ENCODE measurements around the gene TOX2.
"Not testable (repeated sequence)": the region's sequence is repeated elsewhere in the genome, so short reads cannot be mapped to it uniquely, and the experiment has no call there.

The TOX2 gene

DNA sequence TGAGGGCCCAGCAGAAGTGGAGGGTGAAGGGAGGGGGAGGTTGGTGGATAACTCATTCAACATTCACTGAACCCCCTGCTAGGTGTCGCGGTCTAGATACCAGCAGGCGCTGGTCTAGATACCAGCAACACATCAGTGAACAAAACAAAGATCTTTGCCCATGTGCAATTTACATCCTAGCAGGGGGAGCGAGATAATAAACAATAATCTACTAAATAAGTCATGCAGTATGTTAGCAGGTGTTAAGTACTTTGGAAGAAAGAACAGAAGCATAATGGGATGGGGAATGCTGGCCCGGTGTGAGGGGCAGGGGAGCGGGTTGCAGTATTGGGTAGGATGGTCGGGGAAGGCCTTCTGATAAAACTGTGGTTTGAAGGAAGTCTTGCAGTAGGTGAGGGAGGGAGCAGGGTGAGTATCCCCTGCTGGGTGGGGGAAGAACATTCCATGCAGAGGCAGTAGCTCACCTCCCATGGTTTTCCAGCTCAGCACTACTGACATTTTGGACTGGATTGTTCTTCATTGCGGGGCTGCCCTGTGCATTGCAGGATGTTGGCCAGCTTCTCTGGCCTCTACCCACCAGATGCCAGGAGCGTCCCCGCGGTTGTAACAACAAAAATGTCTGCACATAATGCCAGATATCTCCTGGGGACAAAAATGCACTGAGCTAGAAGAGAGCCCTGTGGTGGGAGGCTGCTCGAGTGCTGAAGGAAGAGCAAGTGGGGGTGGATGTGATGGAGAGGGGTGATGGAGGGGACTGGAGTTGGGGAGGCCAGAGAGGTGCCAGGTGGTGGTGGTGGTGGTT lies 117.3 kb downstream of the TOX2 start:
- DNase-seq (ENCODE audit: low read depth), result no peak

DNA sequence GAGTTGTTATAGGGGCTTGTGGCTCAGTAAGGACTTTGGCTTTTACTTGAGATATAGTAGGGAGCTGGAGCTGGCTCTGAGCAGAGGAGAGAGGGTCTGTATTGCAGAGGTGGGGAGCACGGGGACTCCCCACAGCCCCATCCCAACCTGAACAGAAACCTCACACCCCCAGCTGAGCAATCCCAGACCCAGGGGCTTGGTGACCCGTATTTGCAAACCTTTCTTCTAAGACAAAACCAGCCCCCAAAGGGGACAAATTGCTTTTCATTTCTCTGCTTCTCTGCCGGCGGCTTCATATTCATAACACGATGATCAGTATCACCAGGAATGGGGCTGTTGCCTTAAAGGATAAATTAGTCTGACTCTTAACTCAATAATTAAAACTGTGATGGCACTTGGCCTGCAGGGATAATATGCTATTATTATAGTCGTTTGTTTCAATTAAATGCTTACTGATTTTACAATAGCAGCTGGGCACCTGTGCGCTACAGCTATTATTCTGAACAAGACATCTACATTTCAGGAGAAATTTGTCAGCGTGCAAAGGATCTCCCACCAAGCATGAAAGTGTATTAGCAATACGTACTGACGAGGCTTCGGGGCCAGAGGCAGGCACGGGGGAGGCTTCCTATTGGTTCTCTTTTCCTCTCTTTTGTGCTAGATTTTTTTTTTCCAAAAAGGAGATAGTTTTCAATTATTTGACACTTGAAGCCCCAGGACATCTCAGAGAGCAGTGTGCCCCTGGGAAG lies 118.1 kb downstream of the TOX2 start:
- DNase-seq (ENCODE audit: low read depth), result no peak

DNA sequence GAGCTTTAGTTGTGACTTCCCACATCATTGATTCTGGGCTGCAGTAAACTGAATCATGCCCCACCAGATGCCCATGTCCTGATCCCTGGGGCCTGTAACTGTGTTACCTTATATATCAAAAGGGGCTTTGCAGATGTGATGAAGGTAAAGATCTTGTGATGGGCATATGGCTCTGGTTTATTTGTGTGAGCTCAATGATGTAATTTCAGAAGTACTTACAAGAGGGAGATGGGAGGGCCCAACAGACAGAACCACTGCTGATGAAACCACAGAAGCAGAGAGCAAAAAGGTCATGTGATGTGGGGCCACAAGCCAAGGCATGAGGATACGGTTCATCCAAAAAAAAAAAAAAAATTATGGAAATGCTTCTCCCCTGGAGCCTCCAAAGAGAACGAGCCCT lies 118.7 kb downstream of the TOX2 start:
- peak; percentile 44 for DNase-seq (ENCODE audit: low read depth)

DNA sequence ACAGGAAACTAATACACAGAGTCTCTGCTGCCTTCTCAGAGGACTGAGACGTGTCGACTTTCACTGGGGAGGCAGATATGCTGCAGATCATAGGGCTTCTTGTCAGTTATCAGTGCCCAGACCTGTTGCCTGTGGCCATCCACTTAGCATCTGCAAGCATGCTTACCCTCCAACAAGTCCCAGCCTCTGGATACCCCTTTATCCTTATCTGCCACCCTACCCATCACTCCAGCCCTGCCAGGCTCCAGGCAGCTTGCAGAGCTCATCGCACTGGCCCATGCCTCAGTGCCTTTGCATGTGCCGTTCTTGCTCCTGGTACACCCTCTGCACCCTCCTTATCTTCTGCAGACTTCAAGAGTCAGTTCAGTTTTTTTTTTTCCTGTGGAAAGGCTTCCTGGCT lies 119.2 kb downstream of the TOX2 start:
- DNase-seq (ENCODE audit: low read depth), result no peak

DNA sequence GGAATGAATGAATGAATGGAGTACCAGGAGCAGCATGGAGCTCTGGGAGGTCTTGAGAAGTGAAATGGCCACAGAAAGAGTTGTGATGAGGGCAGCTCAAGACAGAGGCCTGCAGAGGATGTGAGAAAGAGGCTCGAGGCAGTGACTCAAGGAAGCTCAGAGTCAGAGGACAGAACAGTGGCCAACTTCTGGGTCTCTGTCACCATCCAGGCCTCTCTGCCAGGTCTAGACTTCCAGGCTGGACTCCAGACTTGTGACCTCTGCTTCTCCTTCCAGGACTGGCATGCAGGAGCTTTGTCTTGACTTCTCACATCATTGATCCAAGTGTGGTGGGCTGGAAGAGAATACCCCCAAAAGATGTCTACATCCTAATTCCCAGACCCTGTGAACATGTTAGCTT lies 119.8 kb downstream of the TOX2 start:
- DNase-seq (ENCODE audit: low read depth), result no peak

DNA sequence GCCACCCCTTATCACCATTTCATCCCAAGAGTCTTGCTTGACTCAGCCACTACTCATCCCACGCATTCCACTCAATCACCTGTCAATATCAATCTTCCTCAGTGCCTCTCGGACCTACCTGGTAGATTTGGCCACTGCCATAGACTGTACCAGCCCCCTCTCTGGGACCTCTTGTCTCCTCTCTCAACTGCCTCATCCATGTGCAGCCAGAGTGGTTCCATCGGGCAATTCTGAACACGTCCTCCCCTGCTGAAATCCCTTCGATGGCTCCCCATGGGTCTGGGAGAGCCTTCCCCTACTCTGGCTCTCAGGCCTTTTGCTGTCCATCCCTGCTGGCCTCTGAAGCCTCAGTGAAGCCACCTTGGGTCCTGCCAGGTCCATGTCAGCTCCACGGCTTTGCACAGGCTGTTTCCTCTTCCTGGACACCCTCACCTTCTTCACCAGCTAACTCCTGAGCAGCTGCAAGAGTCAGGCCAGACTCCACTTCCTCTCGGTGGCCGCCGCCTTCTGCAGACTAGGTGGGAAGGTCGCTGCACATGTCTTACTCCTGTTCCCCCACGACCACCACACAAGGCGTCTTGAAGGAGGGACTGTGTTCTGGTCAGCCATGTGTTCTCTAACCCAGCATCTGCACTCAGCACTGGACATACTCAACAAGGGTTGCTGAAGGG lies 120.4 kb downstream of the TOX2 start:
- no peak for DNase-seq (ENCODE audit: low read depth)

DNA sequence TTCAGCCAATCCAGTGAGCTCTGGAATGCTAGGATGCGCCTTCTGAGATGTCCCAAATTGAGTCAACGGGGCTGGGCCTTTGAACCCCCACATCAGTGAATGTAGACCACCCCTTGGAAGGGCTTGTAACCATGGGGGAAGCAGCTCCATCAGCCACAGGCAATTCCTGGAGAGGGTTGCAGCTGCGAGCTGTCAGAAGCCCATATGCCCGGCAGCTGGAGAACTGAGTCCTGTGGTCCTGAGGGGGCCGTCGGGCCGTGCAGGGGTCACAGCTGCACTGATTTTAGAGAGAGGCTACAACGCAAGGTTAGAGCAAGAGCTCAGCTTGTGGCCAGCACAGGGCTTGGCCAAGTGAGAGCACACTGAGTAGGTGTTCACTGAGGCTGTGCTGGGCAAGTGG lies 121.3 kb downstream of the TOX2 start:
- no peak for DNase-seq (ENCODE audit: low read depth)

DNA sequence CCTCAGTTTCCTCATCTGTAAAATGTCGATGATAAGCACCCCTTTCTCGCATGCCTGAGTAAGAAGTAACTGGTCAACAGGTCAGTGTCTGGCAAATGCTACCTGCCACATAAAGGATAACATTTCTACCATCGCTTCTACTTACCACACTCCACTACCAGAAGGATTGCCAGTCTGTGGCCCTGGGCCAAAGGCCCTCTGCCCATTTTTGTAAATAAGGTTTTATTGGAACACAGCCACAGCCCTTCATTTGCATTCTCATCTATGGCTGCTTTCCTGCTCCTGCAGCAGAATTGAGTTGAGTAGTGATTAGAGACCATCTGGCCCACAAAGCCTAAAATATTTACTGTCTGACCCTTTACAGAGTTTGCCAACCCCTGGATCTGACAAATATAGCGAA lies 121.8 kb downstream of the TOX2 start:
- DNase-seq (ENCODE audit: low read depth), result no peak

DNA sequence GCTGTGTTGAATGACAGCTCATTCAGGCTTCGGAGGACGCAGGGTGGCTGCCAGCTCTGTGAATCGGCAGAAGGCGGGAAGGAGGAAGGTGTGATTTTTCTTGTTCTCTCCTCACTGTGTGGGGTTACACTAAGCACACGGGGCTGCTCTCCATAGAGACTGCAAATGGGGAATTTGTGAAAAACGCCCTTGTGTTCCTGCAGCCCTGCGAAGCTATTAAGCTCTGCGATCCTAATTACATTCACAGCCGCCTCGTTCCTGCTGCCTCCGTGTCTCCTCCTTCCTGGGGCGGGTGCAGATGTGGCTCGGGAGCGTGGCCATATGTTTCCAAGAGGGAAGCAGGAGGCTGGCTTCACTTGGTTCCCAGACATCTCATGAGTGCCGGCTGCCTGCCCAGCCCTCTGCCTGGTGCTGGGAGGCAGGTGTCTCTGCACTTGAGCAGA lies 124.0 kb downstream of the TOX2 start:
- no peak for DNase-seq (ENCODE audit: low read depth)

DNA sequence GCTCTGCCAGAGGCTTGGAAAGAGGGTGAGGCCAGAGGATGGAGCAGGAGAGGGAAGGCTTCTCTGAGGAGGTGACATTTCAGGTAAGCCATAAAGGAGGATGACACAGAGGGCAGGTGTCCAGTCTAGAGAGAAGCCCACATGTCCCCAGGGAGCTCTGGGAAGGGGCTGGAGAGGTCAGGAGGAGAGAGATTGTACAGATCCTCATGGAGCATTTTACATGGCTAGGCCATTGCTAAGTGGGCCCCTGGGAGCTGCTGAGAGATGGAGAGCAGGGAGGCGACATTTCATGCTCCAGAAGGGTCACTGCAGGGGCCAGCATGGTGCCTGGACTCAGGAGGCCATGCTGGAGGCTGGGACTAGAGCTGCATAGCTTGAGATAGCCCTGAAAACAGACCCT lies 124.5 kb downstream of the TOX2 start:
- DNase-seq (ENCODE audit: low read depth), result no peak

DNA sequence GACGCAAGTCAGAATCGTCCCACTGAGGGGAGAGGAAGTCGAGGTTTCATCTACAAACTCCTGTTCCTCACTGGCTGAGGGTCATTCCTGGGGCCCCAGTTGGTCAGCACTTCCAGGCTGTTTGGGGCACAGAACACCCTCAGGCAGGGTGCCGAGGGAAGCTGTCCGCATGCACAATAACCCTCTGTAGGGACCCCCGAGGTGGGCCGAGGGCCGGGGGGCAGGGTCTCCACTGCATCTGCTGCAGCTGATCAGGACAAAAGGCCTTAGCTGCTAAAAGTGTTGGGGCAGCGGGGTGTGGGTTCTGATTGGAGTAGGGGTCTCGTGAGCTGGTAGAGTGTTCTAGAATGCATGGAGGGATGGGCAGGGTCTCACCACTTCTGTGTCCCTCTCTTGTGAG lies 125.1 kb downstream of the TOX2 start:
- DNase-seq (ENCODE audit: low read depth), result no peak

DNA sequence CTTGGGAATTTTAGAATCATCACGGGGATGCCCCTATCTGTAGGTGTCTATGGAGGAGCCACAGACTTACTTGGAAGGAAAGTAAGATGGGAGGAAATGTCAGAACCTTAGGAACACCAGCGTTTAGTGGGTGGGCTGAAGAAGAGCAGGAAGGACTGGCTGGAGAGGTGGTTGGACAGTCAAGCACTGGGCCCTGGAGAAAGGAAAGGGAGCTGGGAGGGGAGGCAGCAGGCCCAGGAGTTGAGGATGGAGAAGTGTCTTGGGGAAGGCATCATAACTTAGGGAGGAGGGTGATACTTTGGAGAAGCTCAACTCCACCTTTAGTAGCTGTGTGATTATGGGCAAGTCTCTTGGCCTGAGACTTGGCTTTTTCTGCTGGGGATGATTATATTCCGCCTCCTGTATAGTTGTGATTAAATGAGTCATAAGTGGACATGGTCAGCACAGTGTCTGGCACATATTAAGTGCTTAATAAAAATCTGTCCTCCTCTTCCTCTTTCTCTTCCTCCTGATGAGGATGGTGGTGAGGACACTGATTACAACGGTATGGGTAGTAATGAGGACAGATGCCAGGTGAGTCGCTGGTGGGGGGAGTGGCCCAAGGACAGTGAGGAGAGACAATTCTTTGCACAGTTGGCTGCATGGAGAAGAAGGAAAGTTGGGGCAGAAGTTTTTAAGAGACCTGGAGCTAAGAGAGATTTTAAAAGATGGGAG lies 125.7 kb downstream of the TOX2 start:
- DNase-seq (ENCODE audit: low read depth), result no peak

DNA sequence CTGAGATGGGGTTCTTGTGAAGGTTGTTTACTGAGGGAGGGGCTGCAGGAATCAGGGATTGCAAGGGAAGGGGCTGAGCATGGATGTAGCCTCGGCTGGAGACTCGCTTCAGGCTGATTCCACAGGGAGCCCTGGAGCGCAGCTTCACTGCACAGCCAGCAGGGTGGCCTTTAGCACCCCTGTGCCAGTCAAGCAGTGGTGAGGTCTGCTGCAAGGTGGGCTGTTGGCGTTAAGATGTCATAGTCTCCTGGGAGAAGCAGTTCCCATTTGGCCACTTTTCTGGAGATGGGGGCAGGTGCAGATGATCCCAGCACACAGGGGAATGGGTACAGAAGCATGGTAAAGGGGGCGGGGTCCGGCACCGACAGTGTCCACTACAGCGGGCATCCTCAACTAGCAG lies 126.3 kb downstream of the TOX2 start:
- no peak for DNase-seq (ENCODE audit: low read depth)

DNA sequence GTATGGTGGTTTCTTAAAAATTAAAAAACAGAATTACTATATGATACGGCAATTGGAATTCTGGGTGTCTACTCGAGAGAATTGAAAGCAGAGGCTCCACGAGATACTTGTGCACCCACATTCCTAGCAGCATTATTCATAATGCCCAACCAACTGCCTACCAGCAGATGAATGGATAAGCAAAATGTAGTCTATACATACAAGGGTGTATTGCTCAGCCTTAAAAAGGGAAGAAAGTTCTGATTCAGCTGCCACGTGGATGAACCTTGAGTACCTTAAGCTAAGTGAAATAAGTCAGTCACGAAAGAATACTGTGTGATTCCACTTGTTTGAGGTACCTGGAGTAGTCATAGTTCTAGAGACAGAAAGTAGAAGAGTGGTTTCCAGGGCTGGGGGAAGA lies 130.1 kb downstream of the TOX2 start:
- not testable (repeated sequence) for DNase-seq (ENCODE audit: low read depth)

DNA sequence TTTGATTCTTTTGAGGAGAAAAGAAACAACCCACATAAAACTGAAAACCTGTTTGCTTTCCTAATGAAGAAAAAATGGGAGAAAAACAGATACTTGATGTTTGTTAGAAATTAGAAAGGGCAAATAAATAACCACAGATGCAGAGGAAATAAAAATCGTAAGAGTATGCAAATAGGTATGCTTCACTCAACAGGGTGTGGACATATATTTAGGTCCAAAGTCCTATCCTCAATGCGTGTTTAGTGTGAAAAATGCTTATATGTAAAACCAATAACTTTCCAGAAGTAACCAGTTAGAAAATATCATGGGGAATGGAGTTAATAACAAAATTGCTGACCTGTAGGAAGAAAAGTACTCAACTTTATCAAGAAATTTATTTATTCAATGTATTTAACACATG lies 135.7 kb downstream of the TOX2 start:
- no peak for DNase-seq (ENCODE audit: low read depth)

DNA sequence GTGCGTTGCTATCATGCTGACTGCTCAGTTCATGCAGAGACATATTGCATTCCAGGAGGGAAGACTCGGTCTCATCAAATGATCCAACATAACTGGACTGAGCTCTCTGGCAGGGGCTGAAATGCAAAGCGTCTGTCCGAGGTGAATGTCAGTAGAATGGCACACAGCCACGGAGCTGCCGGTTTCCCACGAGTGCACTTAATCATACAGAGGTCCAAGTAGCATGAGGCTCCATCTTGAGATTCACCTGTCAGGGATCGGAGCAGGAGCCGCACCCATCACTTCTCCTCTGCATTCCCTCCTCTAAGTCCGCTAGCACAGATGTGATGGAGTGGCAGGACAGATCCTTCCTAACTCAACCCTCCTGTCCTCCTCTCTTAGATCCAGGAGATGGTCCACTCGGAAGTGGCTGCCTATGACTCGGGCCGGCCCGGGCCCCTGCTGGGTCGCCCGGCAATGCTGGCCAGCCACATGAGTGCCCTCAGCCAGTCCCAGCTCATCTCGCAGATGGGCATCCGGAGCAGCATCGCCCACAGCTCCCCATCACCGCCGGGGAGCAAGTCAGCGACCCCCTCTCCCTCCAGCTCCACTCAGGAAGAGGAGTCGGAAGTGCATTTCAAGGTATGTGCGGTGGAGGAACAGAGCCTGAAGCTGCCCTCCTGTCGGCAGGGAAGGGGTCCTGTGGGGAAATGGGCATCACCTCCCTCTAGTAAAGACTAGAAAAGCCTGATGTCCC lies 136.4 kb downstream of the TOX2 start:
- DNase-seq (ENCODE audit: low read depth), result no peak

DNA sequence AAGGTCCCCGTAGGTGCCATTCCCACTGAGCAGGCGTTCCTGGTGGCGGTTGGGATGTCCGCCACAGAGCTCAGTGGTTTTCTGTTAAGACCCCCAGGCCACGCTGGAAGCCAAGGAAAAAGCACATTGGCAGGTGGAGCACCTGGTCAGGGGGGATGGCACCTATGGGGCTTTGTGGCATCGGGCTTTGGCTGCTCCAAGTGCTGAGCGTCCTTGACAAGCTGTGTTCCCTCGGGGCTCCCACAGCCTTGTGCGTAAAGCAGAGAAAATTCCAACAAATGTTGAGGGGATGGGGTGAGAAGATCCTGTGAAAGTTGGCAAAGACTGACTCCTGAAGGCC lies 137.0 kb downstream of the TOX2 start:
- DNase-seq (ENCODE audit: low read depth), result no peak

DNA sequence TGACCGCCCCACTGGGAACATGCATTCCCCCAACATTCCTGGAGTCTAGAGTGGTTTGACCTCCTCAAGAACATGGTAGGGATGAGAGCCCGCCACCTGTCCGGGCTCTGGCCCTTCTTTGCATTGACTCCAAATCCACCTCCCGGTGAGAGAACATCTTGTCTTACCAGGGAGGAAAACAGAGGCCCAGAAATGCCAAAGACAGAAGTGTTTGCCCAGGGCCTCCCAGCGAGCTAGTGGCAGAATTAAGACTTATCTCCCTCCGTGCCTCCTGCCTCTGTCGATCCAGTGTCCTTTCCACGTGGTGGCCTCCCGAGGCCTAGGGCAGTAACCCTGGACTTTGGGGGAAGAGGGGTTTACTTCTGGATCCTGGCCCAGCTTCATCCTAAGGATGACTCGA lies 137.5 kb downstream of the TOX2 start:
- no peak for DNase-seq (ENCODE audit: low read depth)

DNA sequence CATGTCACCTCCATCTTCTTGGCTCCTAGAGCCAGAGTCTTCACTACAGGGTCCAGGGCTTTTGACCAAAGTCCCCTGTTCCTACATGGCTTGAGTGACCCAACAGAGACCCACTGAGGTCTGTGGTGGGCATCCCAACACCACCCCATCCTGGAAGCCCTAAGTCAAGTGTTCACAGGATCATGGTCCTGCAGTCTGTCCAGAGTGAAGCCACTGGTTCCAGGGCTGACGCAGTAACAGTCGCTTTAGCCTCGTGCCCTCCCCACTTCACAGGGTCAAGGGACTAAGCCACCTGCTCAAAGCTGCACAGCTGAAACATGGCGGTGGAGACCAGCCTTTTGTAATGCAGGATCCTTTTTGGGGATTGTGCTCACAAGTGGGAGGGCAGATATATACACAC lies 138.4 kb downstream of the TOX2 start:
- DNase-seq (ENCODE audit: low read depth), result no peak

DNA sequence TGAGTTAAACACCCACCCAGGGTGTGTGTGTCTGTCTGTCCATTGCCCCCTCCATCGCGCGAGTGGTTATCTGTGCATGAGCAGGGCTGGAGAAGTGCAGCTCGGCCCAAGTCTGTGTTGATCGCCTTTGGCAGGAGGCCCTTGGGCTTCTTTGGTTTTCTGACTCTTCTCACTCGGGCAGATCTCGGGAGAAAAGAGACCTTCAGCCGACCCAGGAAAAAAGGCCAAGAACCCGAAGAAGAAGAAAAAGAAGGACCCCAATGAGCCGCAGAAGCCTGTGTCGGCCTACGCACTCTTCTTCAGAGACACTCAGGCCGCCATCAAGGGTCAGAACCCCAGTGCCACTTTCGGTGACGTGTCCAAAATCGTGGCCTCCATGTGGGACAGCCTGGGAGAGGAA lies 139.5 kb downstream of the TOX2 start:
- DNase-seq (ENCODE audit: low read depth), result no peak

DNA sequence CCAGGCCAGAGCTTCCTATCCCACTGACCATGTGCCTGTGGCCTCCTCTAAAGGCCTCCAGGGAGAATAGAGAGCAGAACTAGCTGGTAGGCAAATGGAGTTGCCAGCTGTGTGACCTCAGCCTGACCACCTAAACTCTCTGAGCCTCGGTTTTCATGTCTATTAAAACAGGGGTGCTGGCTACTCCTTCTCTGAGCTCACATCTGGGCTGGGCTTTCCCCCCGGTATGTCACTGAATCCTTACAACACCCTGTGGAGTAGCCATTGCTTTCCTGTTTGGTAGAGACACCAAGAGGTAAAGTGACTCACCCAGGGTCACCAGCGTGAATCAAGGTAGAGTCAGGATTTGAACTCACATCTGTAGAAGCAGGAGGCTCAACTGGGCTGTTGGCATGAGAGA lies 140.2 kb downstream of the TOX2 start:
- DNase-seq (ENCODE audit: low read depth), result no peak

Data from fibroblast of gingiva (primary cell).